GM21367 (cell line): ENCODE results near the gene CADM1.

Experiments
- ATAC-seq: cut with Tn5 transposase; IDR thresholded peaks from one replicate; pipeline ENCODE4 v1.9.1; 2021; ENCODE audit not compliant: unreplicated experiment

The CADM1 gene

DNA sequence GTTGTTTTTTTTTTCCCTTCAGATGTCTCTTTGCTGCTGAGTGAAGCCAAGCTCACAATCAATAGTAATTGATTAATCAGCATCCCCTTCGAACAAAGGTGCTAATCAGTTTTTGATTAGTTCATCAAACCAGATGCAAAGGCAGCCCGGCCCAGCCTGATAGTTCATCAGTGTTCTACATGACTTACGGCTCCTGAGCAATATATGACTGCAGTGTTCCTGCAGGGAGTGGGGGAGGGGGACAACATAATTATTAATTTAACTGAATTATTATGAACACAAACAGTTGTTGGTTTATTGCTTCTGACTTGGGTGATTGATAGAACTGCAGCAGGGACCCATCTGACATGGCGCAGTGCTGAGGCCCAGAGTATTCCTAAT, 315.3 kb downstream of the CADM1 start:
- ATAC-seq = no peak

DNA sequence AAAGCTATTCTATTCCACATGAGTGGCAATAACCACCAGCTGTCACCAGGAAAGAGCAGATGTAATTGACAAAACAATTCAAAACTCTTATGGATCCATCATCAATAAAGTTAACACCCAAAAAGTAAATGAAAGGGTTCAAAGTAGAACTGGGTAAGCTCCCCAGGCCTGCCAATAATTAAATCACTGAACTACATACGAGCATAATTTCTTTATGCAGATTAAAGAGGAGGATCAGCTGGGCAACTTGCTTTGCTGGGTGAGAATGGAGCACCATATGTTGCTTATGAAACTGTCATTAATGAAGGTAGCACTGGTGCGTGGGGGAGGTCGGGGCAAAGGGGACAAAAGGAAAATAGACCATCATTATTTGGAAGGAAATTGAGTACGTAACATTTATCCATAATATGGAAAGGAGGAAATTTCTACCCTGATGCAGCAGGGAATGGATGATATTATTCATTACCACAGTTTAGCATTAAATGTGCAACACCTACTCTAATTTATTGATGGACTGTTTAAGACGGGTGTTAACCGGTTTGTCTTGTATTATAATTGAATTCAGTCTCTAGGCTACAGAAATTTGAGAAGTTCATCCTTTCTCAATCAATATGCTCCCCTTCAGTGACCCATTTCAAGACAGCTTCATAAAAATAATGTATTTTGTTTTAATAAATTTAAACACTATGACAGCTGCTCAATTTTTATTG, 315.9 kb downstream of the CADM1 start:
- ATAC-seq = no peak

DNA sequence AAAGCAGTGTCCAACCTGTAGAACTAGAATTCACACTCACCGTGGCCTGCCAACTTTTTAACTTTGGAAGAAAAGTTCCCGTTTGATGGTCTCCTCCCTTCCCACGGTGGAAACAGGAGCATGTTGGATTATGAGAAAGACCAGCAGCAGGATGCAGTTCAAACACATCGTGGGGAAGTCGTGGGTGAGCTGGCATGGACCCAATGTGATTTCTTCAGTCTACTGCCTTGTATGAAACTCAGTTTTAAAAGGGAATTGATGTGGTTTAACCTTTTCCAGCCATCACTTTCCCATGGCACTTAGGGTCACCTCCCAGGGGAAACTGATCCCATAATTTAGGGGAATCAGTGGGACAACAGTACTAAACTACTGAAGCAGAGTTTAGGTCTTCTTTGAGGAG, 318.3 kb downstream of the CADM1 start:
- ATAC-seq = no peak

DNA sequence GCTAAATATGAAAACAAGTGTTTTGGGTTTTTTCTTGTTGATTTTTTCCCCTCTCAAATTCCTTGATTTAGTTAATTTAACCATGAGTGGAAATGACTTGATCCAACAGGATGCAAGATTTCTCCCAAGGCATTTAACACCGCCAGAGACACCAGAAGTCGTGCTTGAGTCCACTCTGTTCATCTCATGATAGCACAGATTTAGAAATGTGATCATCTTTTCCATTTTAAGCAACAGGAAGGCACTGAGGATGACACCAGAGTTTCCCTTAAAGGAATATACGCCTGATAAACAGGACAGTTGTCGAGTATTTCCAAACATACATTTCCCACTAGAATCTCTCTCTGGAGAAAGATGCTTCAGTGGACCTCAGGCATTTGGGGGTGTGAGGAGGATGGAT, 318.7 kb downstream of the CADM1 start:
- ATAC-seq = no peak

DNA sequence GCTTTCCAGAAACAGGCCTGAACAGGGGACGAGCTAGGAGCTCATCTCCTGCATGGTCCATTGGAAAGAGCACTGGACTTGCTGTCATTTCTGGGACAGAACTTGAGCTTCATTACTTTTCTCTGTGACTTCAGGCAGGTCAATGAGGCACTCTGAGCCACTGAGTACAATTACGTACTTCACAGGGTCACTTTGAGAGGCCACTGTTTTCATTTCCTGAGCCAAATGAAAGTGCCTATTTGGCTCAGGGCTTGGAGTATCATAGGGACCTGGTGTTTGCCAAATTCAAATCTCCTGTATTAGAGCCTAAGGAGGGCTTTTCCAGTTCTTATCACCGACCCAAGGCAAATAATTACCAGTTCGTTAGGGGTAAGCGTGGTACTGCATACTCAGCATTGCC, 319.3 kb downstream of the CADM1 start:
- ATAC-seq = no peak

DNA sequence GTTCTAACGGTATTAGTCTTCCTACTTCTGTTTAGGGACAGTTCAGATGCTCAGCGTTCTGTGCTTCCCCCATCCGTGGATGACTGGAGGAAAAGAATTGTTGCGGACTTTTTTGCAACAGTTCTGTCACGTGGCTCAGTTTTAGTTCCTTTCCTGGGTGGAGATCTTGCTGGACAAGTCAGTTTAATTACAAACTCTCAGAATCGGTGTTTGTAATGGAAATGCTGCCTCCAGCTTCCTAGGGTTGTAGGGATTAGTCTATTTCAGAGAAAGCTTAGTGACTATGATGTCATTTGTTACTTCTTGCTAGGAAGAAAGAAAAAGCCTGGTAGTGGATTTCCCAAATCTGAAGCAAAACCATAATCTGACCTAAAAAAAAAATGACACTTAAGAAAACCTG, 320.4 kb downstream of the CADM1 start:
- no peak for ATAC-seq

DNA sequence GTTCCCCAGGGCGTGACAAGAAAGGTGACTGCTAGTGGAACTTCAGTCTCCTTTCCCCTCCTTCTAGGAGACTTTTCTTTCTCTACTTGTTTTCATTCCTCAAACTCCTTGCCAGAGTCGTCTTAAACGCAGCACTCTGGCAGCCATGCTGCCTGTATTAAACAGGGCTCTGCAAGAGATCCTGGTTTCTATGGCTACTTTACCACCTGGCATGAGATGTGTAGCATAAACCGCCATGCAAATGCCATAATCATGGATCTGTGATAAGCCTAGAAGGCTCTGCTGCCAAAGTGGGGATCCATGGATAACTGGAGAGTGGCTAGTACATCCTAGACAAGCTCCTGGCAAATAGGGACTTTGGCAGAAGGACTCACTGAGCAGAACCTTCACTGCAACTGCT, 321.1 kb downstream of the CADM1 start:
- ATAC-seq = no peak

DNA sequence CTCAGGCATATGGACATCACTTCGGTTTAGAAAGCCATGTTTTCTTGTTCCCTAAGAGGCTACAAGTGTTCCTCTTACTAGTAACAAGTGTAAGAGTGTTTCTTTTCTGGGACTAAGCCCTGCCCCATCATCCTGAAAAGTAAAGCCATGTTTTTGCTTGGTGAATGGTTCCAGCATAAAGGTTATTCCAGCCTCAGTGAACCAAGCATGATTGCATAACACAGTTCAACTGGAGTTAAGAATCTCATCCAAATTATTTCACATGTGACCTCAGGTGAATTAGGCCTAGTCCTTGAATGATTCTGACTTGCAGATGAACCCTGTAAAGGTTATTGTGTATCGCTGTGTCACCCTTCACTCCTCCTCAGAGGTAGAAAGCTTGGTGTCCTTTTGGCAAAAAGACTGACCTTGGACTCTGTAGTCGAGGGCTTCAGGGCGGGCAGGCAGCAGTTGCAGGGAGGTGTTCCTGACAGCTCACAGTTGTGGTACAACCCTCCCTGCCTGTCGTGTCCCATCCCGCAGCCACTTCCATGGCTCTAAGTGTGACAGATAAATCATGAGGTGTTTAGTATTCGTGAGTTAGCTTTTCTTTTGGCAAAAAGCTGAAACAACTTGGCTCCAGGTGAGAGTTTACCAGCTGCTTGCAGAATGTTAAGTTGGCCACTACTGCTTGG, 321.8 kb downstream of the CADM1 start:
- ATAC-seq = no peak

DNA sequence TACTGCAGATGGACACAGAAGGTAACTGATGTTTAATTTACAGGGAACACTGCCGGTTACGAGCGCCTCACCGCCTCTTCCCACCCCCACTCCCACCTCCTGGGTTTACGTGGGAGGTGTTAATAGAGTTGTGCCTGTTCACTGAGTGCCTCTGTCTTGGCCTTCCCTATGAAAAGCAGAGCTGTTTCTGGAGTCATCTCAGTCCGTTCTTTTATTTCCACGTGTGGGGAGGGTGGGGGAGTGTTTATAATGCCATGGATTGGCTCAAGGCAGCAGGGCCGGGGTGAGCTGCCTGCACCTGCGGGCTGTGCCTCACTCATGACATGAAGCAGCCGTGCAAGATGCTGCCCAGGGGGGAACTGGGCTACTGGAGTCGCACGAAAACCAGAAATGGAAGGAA, 322.7 kb downstream of the CADM1 start:
- ATAC-seq = no peak

DNA sequence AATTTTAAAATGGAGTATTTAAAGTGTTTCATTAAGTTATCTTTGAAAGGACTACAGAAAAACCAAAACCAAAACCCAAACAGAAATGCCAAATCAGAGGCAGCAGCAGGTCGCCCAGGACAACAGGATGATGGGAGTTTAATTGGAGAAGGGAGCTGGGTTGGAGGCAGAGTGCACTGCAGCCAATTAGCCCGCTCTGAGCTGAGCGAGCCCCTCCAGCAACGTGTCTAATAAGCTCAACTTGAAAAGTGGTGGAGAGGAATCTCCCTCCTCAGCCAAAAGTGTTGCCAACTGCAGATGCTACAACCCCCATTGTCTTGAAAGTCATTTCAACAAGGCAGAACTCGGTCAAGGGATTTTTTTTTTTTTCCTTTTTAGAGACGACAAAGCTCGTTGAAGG, 323.9 kb downstream of the CADM1 start:
- no peak for ATAC-seq

DNA sequence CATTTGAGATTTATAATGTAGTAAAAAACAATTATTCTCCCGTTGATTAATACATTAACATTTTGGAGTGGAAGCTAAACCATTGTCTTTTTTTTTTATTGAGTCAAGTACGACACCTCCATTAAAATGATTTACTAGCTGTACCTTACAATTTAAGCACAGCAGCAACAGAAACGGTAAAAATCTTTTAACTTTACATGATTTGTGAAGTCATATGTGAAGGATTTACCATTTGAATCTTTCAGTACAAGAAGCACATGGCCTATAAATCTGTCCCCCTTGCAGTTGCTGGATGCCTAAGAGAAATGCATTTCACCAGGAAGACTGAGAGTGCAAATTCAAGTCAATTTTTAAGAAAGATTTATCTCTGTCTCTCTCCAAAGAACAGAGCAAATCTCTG, 324.6 kb downstream of the CADM1 start:
- no peak for ATAC-seq

DNA sequence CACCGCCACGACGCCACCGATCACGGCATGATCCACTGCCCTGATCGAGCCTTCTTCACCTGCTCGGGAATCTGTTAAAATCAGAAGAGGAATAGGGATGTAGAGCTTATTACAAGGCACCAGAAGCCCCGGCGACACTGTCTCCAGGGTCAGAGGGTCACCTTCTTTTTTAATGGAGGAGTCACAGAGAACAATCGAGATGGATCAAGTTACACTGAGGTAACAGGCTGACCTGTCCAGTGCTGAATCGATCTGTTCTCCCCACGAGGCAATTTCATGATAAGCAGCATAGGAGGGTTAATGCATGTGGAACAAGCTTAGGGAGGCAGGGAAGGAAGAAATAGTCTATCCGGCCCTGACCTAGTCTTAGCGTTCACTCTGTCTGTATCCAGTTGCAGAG, 325.5 kb downstream of the CADM1 start:
- ATAC-seq = no peak

DNA sequence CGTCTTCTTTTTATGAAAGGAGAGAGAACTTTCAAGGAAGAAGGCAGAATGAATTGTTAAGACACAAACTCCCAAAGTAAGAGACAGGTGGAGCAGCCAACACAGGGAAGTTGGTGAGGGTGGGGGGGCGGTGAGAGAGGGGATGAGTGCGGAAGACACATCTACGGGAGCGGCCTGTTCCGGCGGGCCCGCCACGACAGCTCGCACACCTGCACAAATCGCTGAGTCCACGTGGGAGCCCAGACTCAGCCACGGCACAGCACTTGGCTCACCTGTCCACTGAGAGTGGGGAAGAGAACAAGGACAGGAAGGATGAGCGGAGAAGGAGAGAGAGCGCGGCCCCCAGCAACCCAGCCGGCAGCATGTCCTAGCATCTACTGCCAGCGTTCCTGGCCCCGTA, 331.1 kb downstream of the CADM1 start:
- ATAC-seq = no peak

DNA sequence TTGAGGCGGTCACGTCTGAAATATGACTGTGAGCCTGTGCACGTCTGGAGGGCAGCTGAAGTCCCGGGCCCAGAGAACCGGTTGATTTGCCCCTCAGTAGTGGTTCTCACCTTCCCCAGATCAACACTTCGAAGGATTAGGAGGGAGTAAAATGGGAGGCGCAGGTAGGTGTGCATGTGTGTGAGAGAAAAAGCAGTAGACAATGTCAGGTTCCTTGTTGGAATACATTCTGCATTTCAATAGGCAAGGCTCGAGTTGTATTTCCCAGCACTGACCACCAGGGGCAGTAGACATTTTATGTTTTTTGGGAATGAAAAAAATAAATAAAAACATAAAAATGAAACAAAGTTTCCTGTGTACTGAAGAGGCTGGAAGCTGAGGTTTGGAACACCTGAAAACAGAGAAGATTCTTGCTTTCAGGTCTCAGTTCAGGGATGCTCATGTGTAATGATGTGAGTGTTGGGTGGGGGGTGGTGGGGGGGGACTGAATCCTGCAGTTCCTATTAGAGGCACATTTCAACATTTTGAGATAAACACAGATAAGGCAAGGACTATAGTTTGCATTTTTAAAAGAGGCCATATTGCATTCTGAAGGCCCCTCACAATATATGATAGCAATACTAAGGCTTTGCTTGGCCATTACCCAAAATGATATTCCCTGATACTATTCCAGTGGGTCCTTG, 333.9 kb downstream of the CADM1 start:
- ATAC-seq = no peak

DNA sequence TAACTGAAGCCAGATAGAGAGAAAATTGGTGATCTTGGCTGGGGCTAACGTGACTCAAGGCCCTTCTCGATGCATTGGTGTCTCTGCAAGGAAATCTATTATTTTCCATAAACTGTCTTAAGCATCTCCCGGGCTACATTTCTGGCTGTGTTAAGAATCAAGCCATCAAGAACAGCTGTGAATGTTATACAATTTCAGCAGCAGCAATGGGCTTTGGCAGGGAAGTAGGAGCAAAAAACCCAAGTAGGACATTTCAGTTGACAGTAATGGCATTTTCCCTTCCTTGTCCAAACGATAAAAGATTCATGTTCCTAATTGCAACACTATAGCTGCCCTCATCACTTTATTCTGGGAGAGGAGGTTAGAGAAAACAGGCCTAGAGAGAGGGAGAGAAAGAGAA, 335.0 kb downstream of the CADM1 start:
- no peak for ATAC-seq

DNA sequence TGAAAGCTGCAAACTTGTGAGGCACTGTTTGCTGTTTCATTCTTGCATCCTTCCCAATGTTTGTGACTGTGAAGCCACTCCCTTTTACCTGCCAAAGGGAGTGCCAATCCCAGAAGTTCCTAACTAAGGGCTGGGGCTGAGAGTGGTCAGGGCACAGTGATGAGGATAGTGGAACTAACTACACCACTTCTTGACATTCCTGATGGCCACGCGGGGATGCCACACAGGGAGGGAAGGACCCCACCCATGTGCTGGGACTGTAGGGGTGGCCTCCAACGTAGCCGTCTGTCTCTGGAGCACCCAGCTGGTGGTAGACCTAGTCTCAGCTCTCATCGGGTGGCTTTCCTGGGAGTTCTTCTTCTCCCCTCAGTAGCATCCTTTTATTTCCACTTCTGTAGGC, 335.5 kb downstream of the CADM1 start:
- no peak for ATAC-seq

DNA sequence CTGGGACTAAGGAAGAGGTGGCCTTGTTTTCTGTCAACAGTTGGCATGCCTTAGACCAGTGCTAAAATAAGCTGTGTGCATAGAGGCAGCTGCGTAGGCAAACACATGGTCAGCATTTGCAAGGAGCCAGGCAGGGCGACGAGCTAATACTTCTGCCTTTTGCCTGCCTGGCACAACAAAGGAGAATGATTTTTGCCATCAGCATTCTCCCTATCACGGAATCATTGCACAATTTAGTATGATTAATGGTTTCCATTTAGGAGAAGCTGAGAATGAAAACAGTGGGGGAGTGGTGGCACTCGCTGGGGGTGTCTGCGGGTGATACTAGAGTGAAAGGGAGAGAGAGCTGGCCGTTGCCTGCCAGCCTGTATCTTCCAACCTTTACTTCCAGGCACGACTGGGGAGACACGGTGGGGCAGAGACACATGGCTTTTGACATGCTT, 336.0 kb downstream of the CADM1 start:
- ATAC-seq = no peak

DNA sequence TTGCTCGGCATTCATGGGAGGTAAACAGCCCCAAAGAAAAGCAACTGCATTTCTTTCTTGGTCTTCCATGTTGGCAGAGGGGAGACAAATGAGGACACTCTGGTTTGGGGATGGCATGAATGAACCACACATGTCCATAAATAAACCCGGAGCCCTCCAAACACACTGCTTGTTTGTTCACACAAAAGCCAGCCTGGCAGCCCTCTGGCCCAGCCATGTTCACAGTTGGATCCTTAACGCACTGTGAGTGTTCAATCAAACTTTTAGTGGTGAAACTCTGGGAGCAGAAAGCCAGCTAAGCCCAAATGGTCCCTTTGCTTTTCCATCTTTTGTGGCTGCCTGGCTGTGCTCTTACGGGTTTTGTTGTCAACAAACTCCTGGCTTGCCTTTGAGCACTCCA, 336.8 kb downstream of the CADM1 start:
- ATAC-seq = no peak

DNA sequence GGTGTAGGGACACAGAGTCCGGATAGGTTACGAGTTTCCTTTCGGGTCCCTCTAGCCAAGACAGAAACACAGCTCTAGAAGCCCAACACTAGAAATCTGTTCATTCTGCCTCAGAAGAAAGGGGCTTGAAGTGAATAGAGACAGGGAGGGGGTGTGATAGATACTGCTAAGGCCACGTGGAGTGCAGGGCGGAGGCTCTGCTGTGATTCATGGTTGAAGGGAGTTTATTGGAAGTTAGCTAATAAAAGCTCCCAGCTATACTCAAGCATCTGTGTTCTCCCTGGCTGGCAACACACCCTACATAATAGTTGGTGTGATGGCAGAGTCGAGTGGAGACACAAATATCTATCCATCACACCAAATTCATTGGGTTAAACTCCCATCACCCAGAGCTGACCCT, 337.4 kb downstream of the CADM1 start:
- no peak for ATAC-seq

DNA sequence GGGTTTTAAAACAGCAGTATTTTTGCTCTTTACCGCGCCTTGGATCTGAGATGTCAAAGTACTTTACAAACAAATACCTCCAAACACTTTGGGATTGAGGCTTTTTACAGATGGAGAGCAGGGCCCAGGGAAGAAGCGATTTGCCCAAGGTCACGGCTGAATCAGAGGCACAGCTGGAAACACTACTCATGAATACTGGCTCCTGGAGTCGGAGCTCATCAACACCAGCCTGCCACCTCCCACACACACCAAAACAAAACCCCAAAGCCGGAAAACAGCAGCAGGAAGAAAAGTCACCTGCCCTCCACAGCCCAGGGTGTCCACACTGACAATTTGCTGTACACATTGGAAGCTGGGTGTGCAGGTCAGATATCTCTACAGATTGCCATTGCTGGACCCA, 339.4 kb downstream of the CADM1 start:
- ATAC-seq = no peak

DNA sequence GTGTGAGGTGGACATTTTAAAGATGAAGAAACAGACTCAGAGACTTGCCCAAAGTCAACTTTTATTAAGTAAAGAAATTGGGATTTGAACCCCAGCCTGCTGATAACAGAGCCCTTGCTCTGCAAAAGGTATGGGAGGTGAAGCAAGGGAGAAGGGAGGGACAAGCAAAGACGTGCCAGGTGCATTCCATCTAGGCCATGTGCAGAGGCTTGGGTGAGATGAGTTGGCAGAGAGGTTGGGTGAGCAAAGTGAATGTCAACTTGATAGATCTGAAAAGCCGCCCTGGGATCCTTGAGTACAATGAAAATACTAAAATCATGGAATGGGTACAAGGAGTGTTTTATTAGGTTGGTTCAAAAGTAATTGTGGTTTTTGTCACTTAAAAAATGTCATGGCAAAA, 341.3 kb downstream of the CADM1 start:
- no peak for ATAC-seq

DNA sequence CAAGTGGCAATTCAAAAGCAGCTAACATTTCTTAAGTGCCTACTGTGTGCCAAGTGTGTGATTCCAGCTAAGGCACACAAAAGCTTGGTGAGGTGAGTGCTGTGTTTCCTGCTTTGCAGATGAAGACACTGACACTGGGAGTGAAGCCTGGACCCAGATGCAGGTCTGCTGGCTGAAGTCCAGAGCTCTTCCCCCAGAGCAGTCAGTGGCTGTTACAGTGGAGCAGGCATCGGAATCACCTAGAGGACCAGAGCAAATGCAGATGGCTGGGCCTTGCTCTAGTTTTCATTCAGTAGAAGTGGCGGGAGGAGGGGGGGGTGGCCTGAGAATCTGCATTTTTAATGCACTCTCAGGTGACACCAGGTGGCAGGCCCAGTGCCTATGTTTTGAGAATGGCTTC, 342.3 kb downstream of the CADM1 start:
- ATAC-seq = no peak
